CD4-positive, alpha-beta T cell treated with Interleukin-12 subunit alpha and Interleukin-12 subunit beta, for 1 hour (primary cell): Measurements from ENCODE around the gene NDUFS6.
A peak's percentile ranks its signal among the peaks of the same experiment; 100 is the strongest.
"Not testable (repeated sequence)": the region's sequence is repeated elsewhere in the genome, so short reads cannot be mapped to it uniquely, and the experiment has no call there.

Experiments used
- DNase-seq: peaks from one replicate; pipeline ENCODE4 v3.0.0-alpha.2; 2020

The NDUFS6 gene

DNA sequence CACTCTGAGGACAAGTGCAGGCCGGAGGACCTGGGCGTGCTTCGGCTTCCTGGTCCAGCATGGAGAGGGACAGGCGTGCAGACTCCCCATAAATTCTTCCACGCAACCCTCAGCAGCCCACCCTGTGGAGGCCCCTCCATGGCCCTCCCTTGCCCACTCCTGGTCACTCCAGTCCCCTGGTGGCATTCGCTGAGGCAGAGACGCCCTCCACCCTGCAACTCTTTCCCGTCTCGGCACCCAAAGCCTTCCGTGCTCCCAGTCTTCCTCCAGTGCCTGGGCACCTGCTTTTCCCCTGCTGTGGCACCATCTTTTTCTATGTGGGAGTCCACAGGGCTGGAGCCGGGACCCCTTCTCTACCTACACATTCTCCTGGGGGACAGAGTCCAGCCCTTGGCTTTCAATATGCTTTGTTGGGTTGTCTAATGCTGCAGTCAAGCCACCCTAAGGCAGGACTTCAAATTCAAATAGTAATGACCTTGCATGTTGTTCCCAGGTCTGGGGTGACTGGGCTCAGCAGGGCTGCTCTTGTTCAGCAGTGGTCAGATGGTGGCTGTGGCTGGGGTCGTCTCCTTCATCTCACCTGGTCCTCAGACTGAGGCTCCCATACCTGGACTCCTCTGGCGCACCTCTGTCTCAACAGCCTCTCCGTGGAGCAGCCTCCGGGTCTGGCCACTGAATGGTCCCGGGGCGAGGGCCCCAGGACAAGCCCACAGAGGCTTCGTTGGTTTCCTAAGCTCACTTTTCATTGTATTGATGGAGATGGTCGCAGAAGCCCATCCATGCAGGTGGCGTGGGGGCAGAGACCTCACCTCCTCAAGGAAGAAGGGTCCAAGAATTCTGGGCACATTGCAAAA, 16.8 kb upstream of the NDUFS6 start:
- no peak for DNase-seq

DNA sequence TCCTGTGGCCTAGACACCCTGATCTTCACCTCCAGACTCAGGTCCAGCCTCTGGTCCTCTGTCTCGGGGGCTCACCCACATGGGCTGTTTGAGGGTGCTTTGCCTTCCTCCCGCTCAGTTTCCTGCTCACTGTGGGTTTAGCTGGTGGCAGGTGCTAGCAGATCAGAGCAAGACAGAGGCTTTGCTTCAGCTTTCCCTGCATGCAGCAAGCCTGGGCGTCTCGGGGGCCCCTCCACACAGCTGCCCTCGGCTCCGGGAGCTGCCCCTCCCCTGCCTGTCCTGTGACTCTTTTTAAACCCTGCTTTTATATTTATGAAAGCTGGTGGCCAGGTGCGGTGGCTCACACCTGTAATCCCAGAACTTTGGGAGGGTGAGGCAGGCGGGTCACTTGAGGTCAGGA, 16.1 kb upstream of the NDUFS6 start:
- no peak for DNase-seq

- no peak for DNase-seq
Observed at GRCh38 chr5:1785984-1786383, 15.2 kb upstream of the NDUFS6 start.

DNA sequence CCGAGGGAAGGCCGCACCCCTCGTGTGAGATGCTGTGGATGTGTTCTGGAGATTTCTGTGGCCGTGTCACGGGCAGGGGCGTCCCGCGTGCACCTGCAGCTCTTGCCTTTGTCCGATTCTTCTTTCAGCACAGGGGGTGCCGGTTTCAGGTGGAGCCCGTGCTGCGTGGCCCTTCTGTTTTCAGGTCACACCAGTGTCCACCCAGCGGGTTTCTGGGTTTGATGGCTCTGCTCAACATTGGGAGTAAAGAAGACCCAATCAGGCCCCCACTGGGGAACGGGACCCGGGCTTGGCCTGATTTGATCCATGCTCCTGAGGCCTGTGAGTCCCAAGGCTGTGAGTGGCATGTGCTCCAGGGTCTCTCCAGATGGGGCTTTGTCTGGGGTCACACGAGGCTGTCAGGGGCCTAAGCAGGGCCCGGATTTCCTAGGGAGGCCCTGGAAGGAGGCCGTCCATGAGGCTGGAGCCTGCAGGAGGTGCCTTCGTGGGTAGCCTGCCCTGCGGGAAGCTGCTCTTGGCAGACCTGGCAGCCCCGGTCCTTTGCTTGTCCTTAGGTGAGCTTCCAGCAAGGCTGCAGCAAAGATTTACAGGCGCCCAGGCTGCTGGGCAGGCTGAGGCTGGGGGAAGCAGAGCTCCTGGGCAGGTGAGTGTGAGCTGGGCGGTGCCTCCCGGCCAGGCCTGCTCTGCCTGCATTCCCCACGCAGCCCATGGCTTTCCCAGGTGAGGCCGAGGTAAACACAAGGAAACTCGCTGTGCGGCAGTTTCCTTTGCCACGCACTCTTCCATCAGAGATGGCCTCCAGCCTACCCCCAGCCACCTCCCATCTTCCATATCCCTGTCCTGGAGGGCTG, 14.4 kb upstream of the NDUFS6 start:
- no peak for DNase-seq

DNA sequence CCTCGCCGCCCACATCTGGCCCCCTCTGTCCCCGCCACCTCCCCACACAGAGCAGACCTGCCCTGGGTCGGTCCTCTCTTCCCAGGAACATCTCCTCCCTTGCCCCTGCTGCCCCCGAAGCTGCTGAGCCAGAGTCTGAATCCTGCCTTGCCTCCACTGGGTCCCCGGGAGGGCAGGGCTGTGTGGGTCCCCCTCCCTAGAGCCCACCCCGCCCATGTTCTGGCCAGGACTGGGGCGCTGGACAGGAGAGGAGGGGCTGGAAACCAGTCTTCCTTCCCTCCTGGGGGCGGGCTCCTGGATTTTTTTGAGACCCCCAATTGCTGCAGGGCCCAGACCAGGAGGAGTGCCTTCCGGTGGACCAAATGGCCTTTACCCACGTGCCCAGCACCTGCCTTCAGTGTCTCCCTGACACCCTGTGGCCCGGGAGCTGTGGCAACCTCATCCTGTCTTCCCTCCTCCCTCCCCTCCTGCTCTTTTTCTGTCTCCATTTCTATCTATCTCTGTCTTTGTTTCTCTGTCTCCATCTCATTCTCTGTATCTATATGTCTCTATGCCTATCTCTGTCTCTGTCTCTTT, 13.6 kb upstream of the NDUFS6 start:
- DNase-seq = no peak

- DNase-seq = no peak
Observed at GRCh38 chr5:1788200-1788599, 13.0 kb upstream of the NDUFS6 start.

GRCh38 chr5:1788828-1789227, 12.4 kb upstream of the NDUFS6 start:
- DNase-seq = no peak

DNA sequence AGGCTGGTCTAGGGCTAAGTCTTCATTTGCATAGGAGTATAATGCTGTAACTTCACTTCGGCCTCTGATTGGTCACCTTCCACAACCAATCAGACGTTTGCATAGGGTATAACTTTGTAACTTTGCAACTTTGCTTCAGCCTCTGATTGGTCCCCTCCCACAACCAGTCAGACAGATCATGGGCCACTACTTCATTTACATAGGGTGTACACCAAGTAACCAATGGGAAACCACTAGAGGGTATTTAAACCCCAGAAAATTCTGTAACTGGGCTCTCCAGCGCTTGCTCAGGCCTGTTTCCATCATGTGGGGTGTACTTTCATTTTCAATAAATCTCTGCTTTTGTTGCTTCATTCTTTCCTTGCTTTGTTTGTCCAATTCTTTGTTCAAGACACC, 11.8 kb upstream of the NDUFS6 start:
- DNase-seq = peak; percentile 22

GRCh38 chr5:1789834-1790471, 11.3 kb upstream of the NDUFS6 start:
- no peak for DNase-seq

DNA sequence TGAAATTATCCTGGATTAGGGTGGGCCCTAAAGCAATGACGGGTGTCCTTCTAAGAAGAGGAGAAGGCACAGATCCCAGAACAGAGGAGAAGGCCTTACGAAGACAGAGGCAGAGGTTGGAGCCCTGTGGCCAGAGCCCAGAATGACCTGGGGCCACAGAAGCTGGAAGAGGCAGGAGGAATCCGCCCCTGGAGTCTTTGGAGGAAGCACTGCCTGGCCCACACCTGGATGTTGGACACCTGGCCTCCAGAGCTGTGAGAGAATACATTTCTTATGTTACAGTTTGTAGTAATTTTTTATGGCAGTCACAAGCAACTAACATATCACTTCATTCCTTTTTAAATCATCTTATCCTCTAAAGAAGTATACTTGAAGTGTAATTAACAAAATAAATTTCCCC, 10.0 kb upstream of the NDUFS6 start:
- no peak for DNase-seq

DNA sequence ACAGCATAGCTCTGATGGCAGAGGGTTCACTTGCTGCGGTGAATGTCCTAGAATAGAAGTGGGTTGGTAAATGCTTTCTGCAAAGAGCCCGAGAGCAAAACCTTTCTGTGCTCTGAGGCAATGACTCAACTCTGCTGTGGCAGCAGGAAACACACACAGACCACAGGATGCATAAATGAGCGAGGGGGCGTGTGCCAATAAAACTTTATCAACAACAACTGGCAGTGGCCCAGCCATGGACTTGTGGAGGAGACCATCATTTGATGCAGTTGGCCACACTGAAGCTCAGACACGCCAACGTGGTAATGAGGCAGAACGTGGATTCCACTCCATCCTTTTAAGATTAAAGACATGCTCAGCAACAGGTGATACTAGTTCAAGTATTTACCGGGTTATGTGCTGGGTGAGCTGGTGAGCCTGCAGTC, 8.4 kb upstream of the NDUFS6 start:
- DNase-seq = peak; percentile 86

- DNase-seq = no peak
Observed at GRCh38 chr5:1793301-1793740, 7.9 kb upstream of the NDUFS6 start.

GRCh38 chr5:1793966-1794900, 7.0 kb upstream of the NDUFS6 start:
- no peak for DNase-seq

GRCh38 chr5:1794901-1795290, 6.3 kb upstream of the NDUFS6 start:
- no peak for DNase-seq

GRCh38 chr5:1795506-1795905, 5.7 kb upstream of the NDUFS6 start:
- DNase-seq = no peak

DNA sequence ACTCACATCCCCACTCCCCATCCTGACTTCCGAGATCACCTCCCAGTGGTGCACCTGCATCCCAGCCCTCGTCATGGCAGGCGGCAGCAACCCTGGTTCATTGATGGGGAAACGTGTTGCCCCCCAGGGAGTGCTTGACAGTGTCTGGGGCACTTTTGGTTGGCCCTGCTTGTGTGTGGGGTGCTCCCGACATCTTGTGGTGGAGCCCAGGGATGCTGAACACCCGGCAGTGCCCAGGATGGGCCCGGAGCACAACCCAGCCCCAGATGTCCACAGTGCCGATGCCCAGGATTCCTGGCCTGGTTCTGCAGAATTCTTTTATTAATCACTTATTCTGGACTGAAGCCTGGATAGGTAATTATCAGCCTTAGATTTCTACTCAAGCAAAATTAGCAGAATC, 5.3 kb upstream of the NDUFS6 start:
- no peak for DNase-seq

DNA sequence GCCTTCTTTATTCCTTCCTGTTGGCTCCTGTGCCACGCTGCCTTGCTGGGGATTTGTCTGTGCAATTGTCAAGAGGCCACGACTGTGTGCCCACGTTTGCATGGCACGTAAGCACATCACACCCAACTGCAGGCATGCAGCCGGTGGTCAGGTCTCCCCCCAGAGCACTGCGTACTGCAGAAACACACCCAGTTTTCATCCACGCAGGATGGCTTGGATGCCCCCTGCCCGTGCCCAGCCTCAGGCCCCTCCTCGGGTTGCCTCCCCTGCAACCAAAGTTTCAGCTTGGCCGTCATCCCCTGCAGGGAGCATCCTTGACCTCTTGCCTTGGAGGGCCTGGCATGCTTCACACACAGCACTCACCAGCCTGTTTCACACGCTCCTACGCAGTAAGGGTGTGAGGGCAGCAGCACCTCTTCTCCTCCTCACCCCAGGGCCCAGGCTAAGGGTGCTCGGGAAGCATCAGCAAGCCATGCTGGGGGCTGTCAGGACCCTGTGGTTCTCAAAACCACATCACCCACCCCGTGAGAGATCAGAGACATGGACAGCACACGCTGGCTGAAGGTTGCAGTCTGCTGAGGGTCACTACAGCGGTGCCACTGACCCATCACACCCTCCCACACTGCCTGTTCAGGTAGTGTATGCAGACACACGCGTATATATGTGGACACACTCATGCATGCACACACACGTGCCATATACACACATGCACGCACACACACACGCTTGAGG, 4.7 kb upstream of the NDUFS6 start:
- no peak for DNase-seq

- DNase-seq = no peak
Observed at GRCh38 chr5:1797103-1797800, 4.0 kb upstream of the NDUFS6 start.

DNA sequence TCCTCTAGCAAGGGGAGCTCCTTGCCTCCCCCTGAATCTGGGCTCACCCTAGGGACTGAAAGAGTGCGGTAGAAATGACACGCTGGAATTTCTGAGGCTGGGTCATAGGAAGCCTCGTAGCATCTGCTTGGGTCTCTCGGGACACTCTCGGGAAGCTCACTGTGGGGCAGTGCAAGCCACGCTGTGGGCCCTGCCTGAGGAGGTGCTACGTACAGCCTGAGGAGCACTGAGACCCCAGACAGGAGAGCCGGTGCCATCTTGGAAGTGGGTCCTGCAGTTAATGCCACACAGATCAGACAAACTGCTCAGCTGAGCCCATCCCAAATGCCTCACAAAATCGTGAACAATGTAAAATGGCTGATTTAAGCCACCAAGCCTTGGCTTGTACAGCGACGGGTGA, 3.4 kb upstream of the NDUFS6 start:
- no peak for DNase-seq

GRCh38 chr5:1798589-1798988, 2.6 kb upstream of the NDUFS6 start:
- not testable (repeated sequence) for DNase-seq
